Measurements from ENCODE around the gene VOPP1.
"Not testable (repeated sequence)": the region's sequence is repeated elsewhere in the genome, so short reads cannot be mapped to it uniquely, and the experiment has no call there.

Gene VOPP1

DNA sequence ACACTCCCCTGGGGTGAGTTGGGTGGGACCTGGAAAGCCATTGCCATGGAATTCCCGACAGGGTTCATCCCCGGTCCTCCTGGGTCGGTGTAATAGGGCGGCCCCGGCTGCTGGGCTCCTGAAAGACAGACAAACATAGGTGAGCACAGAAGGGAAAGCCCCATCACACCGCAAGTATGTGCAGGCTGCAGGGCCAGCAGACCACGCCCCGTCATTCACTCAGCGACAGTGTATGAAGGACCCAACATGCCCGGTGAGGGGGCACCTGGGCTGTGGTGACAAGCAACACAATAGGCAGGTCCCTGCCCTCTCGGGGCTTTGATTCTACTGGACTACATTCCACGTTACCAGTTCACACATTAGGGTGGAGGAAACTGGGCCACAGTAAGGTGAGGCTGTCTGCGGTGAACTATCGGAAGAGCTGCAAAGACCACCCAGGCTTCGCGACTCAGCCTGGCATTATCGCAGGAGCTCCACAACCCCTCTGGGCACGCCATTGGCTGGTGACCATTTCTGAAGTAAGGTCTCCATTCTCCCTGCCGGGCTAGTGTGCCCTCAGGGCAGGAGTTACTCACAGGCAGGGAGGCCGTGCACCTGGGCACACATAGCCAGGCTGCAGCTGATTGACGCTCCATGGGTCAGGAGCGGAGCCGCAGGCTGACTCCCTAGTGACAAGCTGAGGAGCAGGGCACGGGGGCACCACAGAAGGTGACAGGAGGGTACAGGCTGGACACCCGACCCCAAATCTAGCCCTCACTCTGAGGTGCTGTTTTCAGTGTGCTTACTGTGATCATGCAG is 99.2 kb downstream of the VOPP1 start:
- no peak overlapping the region for H2BK12ac ChIP-seq (ENCODE audit: low read length in 2 of 2)
- H3K27ac ChIP-seq (ENCODE audit: low read length, poor library complexity, severe bottlenecking), result no peak overlapping the region
- no peak overlapping the region for H3K4me3 ChIP-seq (ENCODE audit: insufficient read depth in 1 of 2, low read depth in 1 of 2, low read length in 2 of 2)
- no peak overlapping the region for H3K18ac ChIP-seq (ENCODE audit: low read depth in 1 of 2, low read length in 2 of 2)
- no peak overlapping the region for H3K9ac ChIP-seq (ENCODE audit: low read length)
- peak overlapping the region; percentile 2 for H4K91ac ChIP-seq (ENCODE audit: low read length)
- H3K36me3 ChIP-seq (ENCODE audit: control insufficient read depth in 1 of 2, insufficient read depth in 2 of 2, low read depth in 1 of 2, low read length in 2 of 2), result peaks cover 40 to 61% of the 10 kb centered on the region in 2 experiments
- peaks cover 36% of the 10 kb centered on the region for H3K4me1 ChIP-seq (ENCODE audit: control insufficient read depth, insufficient read depth, low read depth, low read length)
- H3K79me1 ChIP-seq (replicated peaks; ENCODE audit: low read length, poor library complexity, severe bottlenecking), result peaks cover 35% of the 10 kb centered on the region
- no peak overlapping the region for H3K23ac ChIP-seq (ENCODE audit: low read length in 2 of 2)
- no peak overlapping the region for H3K4me2 ChIP-seq (ENCODE audit: low read length, poor library complexity, severe bottlenecking)
- H2AFZ ChIP-seq (ENCODE audit: low read depth, low read length), result no peak overlapping the region
- H3K14ac ChIP-seq (ENCODE audit: low read length in 2 of 2), result no peak overlapping the region
- no peak for DNase-seq
- no peaks in the 10 kb centered on the region for H3K27me3 ChIP-seq (ENCODE audit: control insufficient read depth in 1 of 2, insufficient read depth in 1 of 2, low read length in 2 of 2)
- H3K4ac ChIP-seq (ENCODE audit: low read depth in 1 of 2, low read length in 2 of 2), result no peak overlapping the region
- H2AK5ac ChIP-seq (ENCODE audit: low read length, severe bottlenecking), result no peak overlapping the region
- no peak overlapping the region for H2BK15ac ChIP-seq (ENCODE audit: low read depth, poor library complexity, severe bottlenecking)
- H2BK120ac ChIP-seq (ENCODE audit: low read depth, low read length), result no peak overlapping the region
- no peak overlapping the region for H2BK5ac ChIP-seq (ENCODE audit: low read depth, low read length, poor library complexity, severe bottlenecking)
- 93% methylated on average over 24 of the region's 25 CpGs for WGBS
- no peak overlapping the region for H4K8ac ChIP-seq (ENCODE audit: low read length)
- no peaks in the 10 kb centered on the region for H3K9me3 ChIP-seq (ENCODE audit: control insufficient read depth, low read length)

- H3K4me3 ChIP-seq (ENCODE audit: insufficient read depth in 1 of 2, low read depth in 1 of 2, low read length in 2 of 2); H2BK15ac ChIP-seq (ENCODE audit: low read depth, poor library complexity, severe bottlenecking); H3K4ac ChIP-seq (ENCODE audit: low read depth in 1 of 2, low read length in 2 of 2); H3K27me3 ChIP-seq (ENCODE audit: control insufficient read depth in 1 of 2, insufficient read depth in 1 of 2, low read length in 2 of 2); H2AFZ ChIP-seq (ENCODE audit: low read depth, low read length); H2BK12ac ChIP-seq (ENCODE audit: low read length in 2 of 2); H2BK120ac ChIP-seq (ENCODE audit: low read depth, low read length); H3K9ac ChIP-seq (ENCODE audit: low read length); H2BK5ac ChIP-seq (ENCODE audit: low read depth, low read length, poor library complexity, severe bottlenecking); H4K8ac ChIP-seq (ENCODE audit: low read length); H3K9me3 ChIP-seq (ENCODE audit: control insufficient read depth, low read length); H4K91ac ChIP-seq (ENCODE audit: low read length); H3K14ac ChIP-seq (ENCODE audit: low read length in 2 of 2); H2AK5ac ChIP-seq (ENCODE audit: low read length, severe bottlenecking); DNase-seq; H3K4me2 ChIP-seq (ENCODE audit: low read length, poor library complexity, severe bottlenecking); H3K18ac ChIP-seq (ENCODE audit: low read depth in 1 of 2, low read length in 2 of 2); H3K23ac ChIP-seq (ENCODE audit: low read length in 2 of 2); H3K27ac ChIP-seq (ENCODE audit: low read length, poor library complexity, severe bottlenecking): not testable (repeated sequence)
- no CpG with 5 or more reads among the region's 14 CpGs for WGBS
- H3K79me1 ChIP-seq (replicated peaks; ENCODE audit: low read length, poor library complexity, severe bottlenecking), result peaks cover 38% of the 10 kb centered on the region
- H3K36me3 ChIP-seq (ENCODE audit: control insufficient read depth in 1 of 2, insufficient read depth in 2 of 2, low read depth in 1 of 2, low read length in 2 of 2), result peaks cover 42 to 65% of the 10 kb centered on the region in 2 experiments
- peaks cover 32% of the 10 kb centered on the region for H3K4me1 ChIP-seq (ENCODE audit: control insufficient read depth, insufficient read depth, low read depth, low read length)
Measured at GRCh38 chr7:55472406-55472805, 99.9 kb downstream of the VOPP1 start.

GRCh38 chr7:55471594-55471993 is 100.7 kb downstream of the VOPP1 start:
- H2BK5ac ChIP-seq (ENCODE audit: low read depth, low read length, poor library complexity, severe bottlenecking); H3K14ac ChIP-seq (ENCODE audit: low read length in 2 of 2); H2AFZ ChIP-seq (ENCODE audit: low read depth, low read length); H2BK12ac ChIP-seq (ENCODE audit: low read length in 2 of 2); DNase-seq; H3K18ac ChIP-seq (ENCODE audit: low read depth in 1 of 2, low read length in 2 of 2); H4K8ac ChIP-seq (ENCODE audit: low read length); H3K9me3 ChIP-seq (ENCODE audit: control insufficient read depth, low read length); H3K27me3 ChIP-seq (ENCODE audit: control insufficient read depth in 1 of 2, insufficient read depth in 1 of 2, low read length in 2 of 2); H4K91ac ChIP-seq (ENCODE audit: low read length); H2BK120ac ChIP-seq (ENCODE audit: low read depth, low read length); H2AK5ac ChIP-seq (ENCODE audit: low read length, severe bottlenecking); H3K9ac ChIP-seq (ENCODE audit: low read length); H3K23ac ChIP-seq (ENCODE audit: low read length in 2 of 2); H3K4ac ChIP-seq (ENCODE audit: low read depth in 1 of 2, low read length in 2 of 2); H2BK15ac ChIP-seq (ENCODE audit: low read depth, poor library complexity, severe bottlenecking); H3K27ac ChIP-seq (ENCODE audit: low read length, poor library complexity, severe bottlenecking); H3K4me2 ChIP-seq (ENCODE audit: low read length, poor library complexity, severe bottlenecking); H3K4me3 ChIP-seq (ENCODE audit: insufficient read depth in 1 of 2, low read depth in 1 of 2, low read length in 2 of 2): not testable (repeated sequence)
- Histone ChIP-seq H3K4me1 (ENCODE audit: control insufficient read depth, insufficient read depth, low read depth, low read length) (peaks cover 24% of the 10 kb centered on the region), H3K36me3 (ENCODE audit: control insufficient read depth in 1 of 2, insufficient read depth in 2 of 2, low read depth in 1 of 2, low read length in 2 of 2) (peaks cover 41 to 65% of the 10 kb centered on the region in 2 experiments), H3K79me1 (replicated peaks; ENCODE audit: low read length, poor library complexity, severe bottlenecking) (peaks cover 41% of the 10 kb centered on the region)
- 96% methylated on average over 3 of the region's 9 CpGs for WGBS

GRCh38 chr7:55470261-55470660 is 102.0 kb downstream of the VOPP1 start:
- 97% methylated on average over 2 of the region's 2 CpGs for WGBS

More at GRCh38 chr7:55470261-55470660, 102.0 kb downstream of the VOPP1 start:
- no peak overlapping the region for H2AFZ ChIP-seq (ENCODE audit: low read depth, low read length)
- no peak overlapping the region for H3K18ac ChIP-seq (ENCODE audit: low read depth in 1 of 2, low read length in 2 of 2)
- H3K79me1 ChIP-seq (replicated peaks; ENCODE audit: low read length, poor library complexity, severe bottlenecking), result peaks cover 42% of the 10 kb centered on the region
- H3K27ac ChIP-seq (ENCODE audit: low read length, poor library complexity, severe bottlenecking), result no peak overlapping the region
- H3K4me2 ChIP-seq (ENCODE audit: low read length, poor library complexity, severe bottlenecking), result no peak overlapping the region
- peaks cover 12% of the 10 kb centered on the region for H3K4me1 ChIP-seq (ENCODE audit: control insufficient read depth, insufficient read depth, low read depth, low read length)
- no peak overlapping the region for H3K4me3 ChIP-seq (ENCODE audit: insufficient read depth in 1 of 2, low read depth in 1 of 2, low read length in 2 of 2)
- no peak overlapping the region for H2BK120ac ChIP-seq (ENCODE audit: low read depth, low read length)
- no peak overlapping the region for H3K4ac ChIP-seq (ENCODE audit: low read depth in 1 of 2, low read length in 2 of 2)
- H4K91ac ChIP-seq (ENCODE audit: low read length), result no peak overlapping the region
- H3K9me3 ChIP-seq (ENCODE audit: control insufficient read depth, low read length), result peaks cover 2% of the 10 kb centered on the region
- no peak overlapping the region for H3K23ac ChIP-seq (ENCODE audit: low read length in 2 of 2)
- H2BK12ac ChIP-seq (ENCODE audit: low read length in 2 of 2), result no peak overlapping the region
- no peak for DNase-seq
- no peak overlapping the region for H2BK15ac ChIP-seq (ENCODE audit: low read depth, poor library complexity, severe bottlenecking)
- peaks cover 37 to 70% of the 10 kb centered on the region in 2 experiments for H3K36me3 ChIP-seq (ENCODE audit: control insufficient read depth in 1 of 2, insufficient read depth in 2 of 2, low read depth in 1 of 2, low read length in 2 of 2)
- no peak overlapping the region for H2BK5ac ChIP-seq (ENCODE audit: low read depth, low read length, poor library complexity, severe bottlenecking)
- H4K8ac ChIP-seq (ENCODE audit: low read length), result no peak overlapping the region
- H3K9ac ChIP-seq (ENCODE audit: low read length), result no peak overlapping the region
- H3K14ac ChIP-seq (ENCODE audit: low read length in 2 of 2), result no peak overlapping the region
- no peak overlapping the region for H2AK5ac ChIP-seq (ENCODE audit: low read length, severe bottlenecking)
- no peaks in the 10 kb centered on the region for H3K27me3 ChIP-seq (ENCODE audit: control insufficient read depth in 1 of 2, insufficient read depth in 1 of 2, low read length in 2 of 2)
